ENCODE data around the gene CNNM4. TPM values are rescaled to one million over a fixed set of nuclear protein-coding genes. Genes with fewer than 3 reads are reported as not detected.

Gene CNNM4
- total RNA-seq, 2 experiments from 2014 or later = 7.1 to 11.3 TPM

GRCh38 chr2:96853321-96853720, 92.6 kb downstream of the CNNM4 start:
- CTCF ChIA-PET = interaction anchor here (0.7 to 1.4 kb wide), 2 partner anchors 11 to 17 kb away, joined by 3 read pairs; no protein-coding TSS in a partner anchor
- no peak overlapping the region for H3K4me3 Mint-ChIP-seq
- intact Hi-C loops (cut with DNase I, micrococcal nuclease) = no loop called here
- DNase-seq (no peak), ATAC-seq (no peak)
- H3K9me3 Mint-ChIP-seq (ENCODE audit: low read depth) = no peaks in the 10 kb centered on the region
- peaks cover 30% of the 10 kb centered on the region for H3K36me3 Mint-ChIP-seq (ENCODE audit: low read depth)
- POLR2A ChIA-PET = no interaction called here
- H3K27me3 Mint-ChIP-seq = no peaks in the 10 kb centered on the region
- H3K27ac Mint-ChIP-seq = no peak overlapping the region
- peaks cover 15% of the 10 kb centered on the region for H3K4me1 Mint-ChIP-seq

- Mint-ChIP-seq H3K9me3 (ENCODE audit: low read depth) (no peaks in the 10 kb centered on the region), H3K4me3 (peak overlapping the region; percentile 90), H3K27me3 (no peaks in the 10 kb centered on the region), H3K4me1 (peaks cover 36% of the 10 kb centered on the region), H3K27ac (peak overlapping the region; percentile 79), H3K36me3 (ENCODE audit: low read depth) (peaks cover 26% of the 10 kb centered on the region)
- ATAC-seq (no peak), DNase-seq (peak; percentile 66)
- POLR2A ChIA-PET = interaction anchor here (0.6 to 1.3 kb wide), 8 partner anchors 9 to 69 kb away, joined by 3 to 7 read pairs (median 4); partner anchors contain the start of gene CNNM3
- CTCF ChIA-PET = interaction anchor here (0.6 to 3.0 kb wide), 29 partner anchors 8 to 864 kb away, joined by 3 to 38 read pairs (median 5); partner anchors contain the start of genes ANKRD36, CNNM3 and SEMA4C
- intact Hi-C loops (cut with DNase I, micrococcal nuclease) = loop anchor here in 1 of 2 experiments (2.0 to 5.0 kb wide), 2 partner anchors 40 to 220 kb away; partner anchors contain the start of genes CNNM3 and KANSL3
Observed at GRCh38 chr2:96856776-96857666, 96.3 kb downstream of the CNNM4 start.

GRCh38 chr2:96857667-96858372, 97.1 kb downstream of the CNNM4 start, which contains the start of gene ANKRD39:
ANKRD39 (minus strand) TSS chr2:96858016; CDS start chr2:96857987, 29 bp downstream.
- CTCF ChIA-PET = interaction anchor here (0.6 to 3.0 kb wide), 31 partner anchors 9 to 865 kb away, joined by 3 to 38 read pairs (median 5); partner anchors contain the start of genes ANKRD36, CNNM3 and SEMA4C
- Mint-ChIP-seq H3K9me3 (ENCODE audit: low read depth) (no peaks in the 10 kb centered on the region), H3K4me3 (peak within 1 kb of the TSS; percentile 90)

GRCh38 chr2:96859099-96859649, 98.5 kb downstream of the CNNM4 start:
- ChIA-PET POLR2A (no interaction called here), CTCF (interaction anchor here (1.1 to 3.0 kb wide), 8 partner anchors 8 to 317 kb away, joined by 3 to 38 read pairs (median 10); no protein-coding TSS in a partner anchor)
- Mint-ChIP-seq H3K36me3 (ENCODE audit: low read depth) (peaks cover 14% of the 10 kb centered on the region), H3K27me3 (no peaks in the 10 kb centered on the region), H3K4me1 (peaks cover 36% of the 10 kb centered on the region), H3K27ac (no peak overlapping the region), H3K9me3 (ENCODE audit: low read depth) (no peaks in the 10 kb centered on the region), H3K4me3 (peak overlapping the region; percentile 90)
- no peak for DNase-seq
- intact Hi-C loops (cut with DNase I, micrococcal nuclease) = loop anchor here in 1 of 2 experiments (1.0 to 5.0 kb wide), 2 partner anchors 9 to 222 kb away; partner anchors contain the start of gene KANSL3
- no peak for ATAC-seq

More at GRCh38 chr2:96857667-96858372, 97.1 kb downstream of the CNNM4 start, which contains the start of gene ANKRD39:
- Mint-ChIP-seq H3K4me1 (peaks cover 36% of the 10 kb centered on the region), H3K27me3 (no peaks in the 10 kb centered on the region), H3K27ac (peak within 1 kb of the TSS; percentile 79), H3K36me3 (ENCODE audit: low read depth) (peaks cover 25% of the 10 kb centered on the region)
- ATAC-seq = peak; percentile 94
- DNase-seq = peak; percentile 98
- intact Hi-C loops (cut with DNase I, micrococcal nuclease) = loop anchor here (1.0 to 5.0 kb wide), 11 partner anchors 10 to 649 kb away; partner anchors contain the start of genes CNNM3 (in 2 of the 2), KANSL3 (in 2 of the 2), CIAO1 (in 1 of the 2) and LMAN2L (in 1 of the 2)
- POLR2A ChIA-PET = interaction anchor here (0.6 to 1.3 kb wide), 6 partner anchors 9 to 604 kb away, joined by 3 to 7 read pairs (median 4); partner anchors contain the start of gene CNNM3

- Mint-ChIP-seq H3K4me3 (no peak overlapping the region), H3K9me3 (ENCODE audit: low read depth) (no peaks in the 10 kb centered on the region), H3K27me3 (no peaks in the 10 kb centered on the region), H3K27ac (no peak overlapping the region), H3K4me1 (peaks cover 36% of the 10 kb centered on the region), H3K36me3 (ENCODE audit: low read depth) (peaks cover 12% of the 10 kb centered on the region)
- CTCF ChIA-PET = interaction anchor here (1.2 kb wide), 1 partner anchor 317 kb away, joined by 4 read pairs; no protein-coding TSS in a partner anchor
- no peak for ATAC-seq
- DNase-seq = no peak
- intact Hi-C loops (cut with DNase I, micrococcal nuclease) = loop anchor here in 1 of 2 experiments (1.0 to 5.0 kb wide), 3 partner anchors 9 to 222 kb away; partner anchors contain the start of gene KANSL3
- POLR2A ChIA-PET = no interaction called here
Observed at GRCh38 chr2:96859681-96860064, 99.0 kb downstream of the CNNM4 start.

GRCh38 chr2:96860065-96861029, 99.6 kb downstream of the CNNM4 start:
- Mint-ChIP-seq H3K27me3 (no peaks in the 10 kb centered on the region), H3K9me3 (ENCODE audit: low read depth) (no peaks in the 10 kb centered on the region), H3K4me3 (no peak overlapping the region), H3K36me3 (ENCODE audit: low read depth) (peaks cover 9% of the 10 kb centered on the region), H3K4me1 (peaks cover 32% of the 10 kb centered on the region), H3K27ac (peak overlapping the region; percentile 42)
- ChIA-PET POLR2A (no interaction called here), CTCF (interaction anchor here (0.6 to 1.5 kb wide), 5 partner anchors 10 to 318 kb away, joined by 4 to 6 read pairs (median 4); partner anchors contain the start of genes CNNM3 and SEMA4C)
- intact Hi-C loops (cut with DNase I, micrococcal nuclease) = loop anchor here in 1 of 2 experiments (5.0 kb wide), 1 partner anchor 52 kb away; no protein-coding TSS in a partner anchor
- ATAC-seq = no peak
- peak; percentile 79 for DNase-seq

- no peak for ATAC-seq
- Mint-ChIP-seq H3K27ac (no peak overlapping the region), H3K4me1 (peaks cover 31% of the 10 kb centered on the region), H3K9me3 (ENCODE audit: low read depth) (no peaks in the 10 kb centered on the region), H3K36me3 (ENCODE audit: low read depth) (peaks cover 9% of the 10 kb centered on the region), H3K27me3 (no peaks in the 10 kb centered on the region), H3K4me3 (no peak overlapping the region)
- DNase-seq = no peak
- CTCF ChIA-PET = interaction anchor here (0.6 to 1.5 kb wide), 5 partner anchors 9 to 466 kb away, joined by 3 to 6 read pairs (median 4); partner anchors contain the start of genes CNNM3 and SEMA4C
- POLR2A ChIA-PET = no interaction called here
- intact Hi-C loops (cut with DNase I, micrococcal nuclease) = loop anchor here in 1 of 2 experiments (5.0 kb wide), 1 partner anchor 51 kb away; no protein-coding TSS in a partner anchor
Observed at GRCh38 chr2:96861074-96861473, 100.4 kb downstream of the CNNM4 start.

Small RNAs within 50 kb of the gene (microRNA-seq; reads per million reads assigned to microRNA genes)
- not detected for gene MIR3127 (ENCODE audit: borderline replicate concordance)

Other genes starting within 250 kb of the CNNM4 start
- gene ARID5A, start 224.2 kb upstream of the CNNM4 start, total RNA-seq = 100 to 1,000 TPM; 179 to 191 TPM
- gene KANSL3, start 122.6 kb upstream of the CNNM4 start, total RNA-seq = 10 to 100 TPM; 33.9 to 39.1 TPM
- gene FER1L5, start 118.1 kb upstream of the CNNM4 start, total RNA-seq = not detected
- gene LMAN2L, start 20.8 kb upstream of the CNNM4 start, total RNA-seq = 1 to 10 TPM; 4.8 to 5.7 TPM
- gene CNNM3, start 55.4 kb downstream of the CNNM4 start, total RNA-seq = 10 to 100 TPM; 19.2 to 31.2 TPM
- gene ANKRD23, start 83.1 kb downstream of the CNNM4 start, total RNA-seq = 1 to 10 TPM; 5.1 to 5.3 TPM
- gene ANKRD39, start 97.1 kb downstream of the CNNM4 start, total RNA-seq = 10 to 100 TPM; 23.0 to 23.6 TPM
- 1 to 10 TPM; 7.5 to 9.6 TPM for gene SEMA4C, start 109.2 kb downstream of the CNNM4 start, total RNA-seq
- gene FAM178B, start 225.7 kb downstream of the CNNM4 start, total RNA-seq = under 1 TPM in 1 of 2 experiments, not detected in 1; 0.11 TPM

Data from activated CD4-positive, alpha-beta T cell treated with anti-CD3 and anti-CD28 coated beads for 36 hours (primary cell).